ENCODE data around the gene ANAPC15.

DNA sequence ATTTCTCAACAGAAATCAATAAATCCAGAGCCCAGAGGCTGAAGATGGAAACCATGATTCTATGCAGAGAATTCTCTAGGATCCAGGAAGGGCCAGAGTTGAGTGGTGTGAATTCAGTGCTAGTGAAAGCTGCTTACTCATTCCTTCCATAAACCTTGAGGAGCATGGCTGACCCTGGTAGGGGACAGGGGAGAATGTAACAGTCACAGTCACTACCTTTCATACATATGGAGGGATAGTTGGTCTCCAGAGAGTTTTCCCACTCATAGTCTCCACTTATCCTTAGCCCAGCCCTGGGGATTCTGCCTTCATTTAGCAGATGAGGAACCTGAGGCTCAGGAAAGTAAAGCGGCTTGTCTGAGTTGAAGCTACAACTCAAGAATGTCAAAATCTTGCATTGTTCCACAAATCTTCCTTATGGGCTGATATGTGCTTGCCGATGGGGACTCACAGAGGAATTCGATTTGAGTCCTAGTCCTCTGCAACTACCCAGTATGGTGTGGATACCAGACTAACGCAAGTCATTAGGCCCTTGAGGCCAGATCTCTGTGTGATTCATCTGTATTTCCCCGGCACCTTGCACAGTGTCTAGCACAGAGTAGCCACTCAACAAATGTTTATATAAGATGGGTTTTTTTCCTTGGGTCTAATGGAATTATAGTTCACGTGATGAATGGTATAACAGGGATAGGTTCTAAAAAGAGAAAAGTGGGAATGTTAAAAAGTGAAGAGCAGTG lies 3.7 kb upstream of the ANAPC15 start:
- TF ChIP-seq CTCF (conservative IDR thresholded peaks at IDR 0.05): no peak
- TF ChIP-seq ZFX (IDR thresholded peaks at IDR 0.05): no peak

Data from C4-2B (cell line).